Pancreas (tissue), 10 donors: ENCODE results near the gene UFD1. TPM values are rescaled to one million over a fixed set of nuclear protein-coding genes. Genes with fewer than 3 reads are reported as not detected.
A peak's percentile ranks its signal among the peaks of the same experiment; 100 is the strongest.

ENCODE experiments used
- ATAC-seq, 4 donors: fragments of 200-7000 bp; cut with Tn5 transposase; one replicate each; pipeline versions ENCODE4 v1.8.0 to v1.9.1; 2020; ENCODE audit warnings: mild to moderate bottlenecking in 4 of 4, moderate library complexity in 4 of 4
- DNase-seq, 6 donors: peaks; one replicate each; pipeline ENCODE4 v3.0.0-alpha.2; 2020
- FAIRE-seq: peaks from 2 replicates; lab custom pipeline; 2012; peaks lifted over from hg19 to GRCh38; lab: Jason Lieb, UNC
- H3K27ac ChIP-seq, 4 donors: fragments of 200-600 bp; sonication (generic); 1 replicate in 3 of 4; 2 replicates in 1 of 4; pipeline versions ENCODE4 v1.5.0 to v1.8.0; 2020
- H3K27me3 ChIP-seq, 4 donors: fragments of 200-600 bp; one replicate each; pipeline ENCODE4 v1.8.0; 2021
- H3K36me3 ChIP-seq, 3 donors: fragments of 200-600 bp; sonication (generic) in 1 of 3; one replicate each; pipeline versions ENCODE4 v1.5.0 to v1.8.0; 2020 to 2021
- H3K4me1 ChIP-seq, 3 donors: fragments of 200-600 bp; one replicate each; pipeline ENCODE4 v1.8.0; 2021
- H3K4me3 ChIP-seq, 4 donors: fragments of 200-600 bp; sonication (generic) in 2 of 4; one replicate each; pipeline versions ENCODE4 v1.5.0 to v1.8.0; 2020 to 2021
- H3K9me3 ChIP-seq, 4 donors: fragments of 200-600 bp; one replicate each; pipeline ENCODE4 v1.8.0; 2021
- CTCF ChIP-seq, 4 donors: fragments of 200-600 bp; sonication (generic) in 3 of 4; IDR thresholded peaks; one replicate each; pipeline versions ENCODE4 v1.5.0 to v1.8.0; 2021; ENCODE audit warnings: antibody characterized with exemption in 4 of 4
- WGBS, 2 donors: extraction: QIAGEN DNeasy Blood & Tissue Kit; methylation state at CpG; one replicate each; pipeline ENCODE4 v1.1.7; 2013; 5-methylcytosine and 5-hydroxymethylcytosine counted together
- intact Hi-C, 3 donors: fragments of 100-400 bp; cut with DNase I; formaldehyde crosslinking; loops; one replicate each; pipeline versions ENCODE4 v1.11.1 to v1.14.2; 2022
- polyA plus RNA-seq, 2 donors: library from polyadenylated mRNA; stranded (reverse); fragments of 200-250 nt; gene quantifications; one replicate each; pipeline ENCODE4 v1.2.3, GENCODE V29; 2013
- total RNA-seq, 6 donors: library from RNA; stranded (reverse); fragmentation: NEBNext Ultra II Directional in 4 of 6; extraction: Animal tissue kit (Norgen Biotek cat#: 25700) in 4 of 6; gene quantifications; one replicate each; pipeline versions ENCODE4 v1.2.1 to v1.2.4, GENCODE V29; 2021 to 2023
- donor health status: healthy with polysubstance abuse.
- donor health status: DM: no; HTN: no; CAD: no; lungs with moderate emphysema.
- donor health status: DM: no; HTN: no; CAD: no.
- donor health status: control.
- donor health status: control.
- donor health status: Bipolar disorder and iron deficiency.
- donor health status: DM: yes; HTN: yes; CAD: no.
- donor health status: DM: no; HTN: no; CAD: no.
- donor health status: DM: no; HTN: no; CAD: no.
- donor health status: DM: yes; HTN: yes; CAD: no.

UFD1 gene
- total and polyA plus RNA-seq, 8 donors, result 14.2 to 37.9 (median 23.5) TPM

GRCh38 chr22:19410941-19411689 is 67.9 kb downstream of the UFD1 start:
- intact Hi-C loops, result no loop called here
- no peaks in the 10 kb centered on the region for H3K4me1 ChIP-seq
- peak in 2 of 4 donors; percentile 26 to 32 for ATAC-seq
- H3K4me3 ChIP-seq, result no peak overlapping the region
- FAIRE-seq, result no peak
- peaks cover 0 to 6% (median 0%) of the 10 kb centered on the region in 3 donors for H3K36me3 ChIP-seq
- WGBS, 2 donors, result 94 to 95% methylated on average over 6 of the region's 6 CpGs
- no peak overlapping the region for H3K27ac ChIP-seq
- TF ChIP-seq CTCF (IDR thresholded peaks at IDR 0.05), result no peak
- no peak for DNase-seq
- no peaks in the 10 kb centered on the region for H3K27me3 ChIP-seq
- H3K9me3 ChIP-seq, result no peaks in the 10 kb centered on the region

GRCh38 chr22:19407649-19408606 is 71.1 kb downstream of the UFD1 start:
- DNase-seq, result peak; percentile 41 to 80 (median 58)
- ATAC-seq, result peak; percentile 32 to 69 (median 52)
- no peak for TF ChIP-seq CTCF (IDR thresholded peaks at IDR 0.05)
- H3K4me1 ChIP-seq, result peaks cover 0 to 6% (median 0%) of the 10 kb centered on the region in 3 donors
- intact Hi-C loops, result no loop called here
- peaks cover 0 to 6% (median 0%) of the 10 kb centered on the region in 3 donors for H3K36me3 ChIP-seq
- no peak for FAIRE-seq
- no peak overlapping the region for H3K4me3 ChIP-seq
- H3K27ac ChIP-seq, result no peak overlapping the region
- no peaks in the 10 kb centered on the region for H3K27me3 ChIP-seq
- H3K9me3 ChIP-seq, result no peaks in the 10 kb centered on the region
- 53 to 55% methylated on average over 16 of the region's 16 CpGs for WGBS, 2 donors

- no peak for ATAC-seq
- Histone ChIP-seq H3K36me3 (peaks cover 0 to 6% (median 0%) of the 10 kb centered on the region in 3 donors), H3K4me3 (no peak overlapping the region), H3K9me3 (no peaks in the 10 kb centered on the region), H3K4me1 (peaks cover 0 to 6% (median 0%) of the 10 kb centered on the region in 3 donors), H3K27me3 (no peaks in the 10 kb centered on the region), H3K27ac (no peak overlapping the region)
- WGBS, 2 donors, result 93 to 95% methylated on average over 4 of the region's 4 CpGs
- no peak for FAIRE-seq
- intact Hi-C loops, result no loop called here
- TF ChIP-seq CTCF (IDR thresholded peaks at IDR 0.05), result no peak
- no peak for DNase-seq
Measured at GRCh38 chr22:19406846-19407245, 72.1 kb downstream of the UFD1 start.

- DNase-seq (no peak), FAIRE-seq (no peak), ATAC-seq (no peak)
- no peak for TF ChIP-seq CTCF (IDR thresholded peaks at IDR 0.05)
- no peaks in the 10 kb centered on the region for H3K9me3 ChIP-seq
- WGBS, 2 donors, result 91 to 93% methylated on average over 3 of the region's 3 CpGs
- H3K27ac ChIP-seq, result no peak overlapping the region
- peaks cover 0 to 6% (median 0%) of the 10 kb centered on the region in 3 donors for H3K4me1 ChIP-seq
- H3K27me3 ChIP-seq, result no peaks in the 10 kb centered on the region
- no peak overlapping the region for H3K4me3 ChIP-seq
- peaks cover 0 to 6% (median 0%) of the 10 kb centered on the region in 3 donors for H3K36me3 ChIP-seq
- intact Hi-C loops, result no loop called here
Measured at GRCh38 chr22:19406281-19406811, 72.6 kb downstream of the UFD1 start.
